GM13977 (cell line): ENCODE measurements around the gene PCYT2.

Experiments
- DNase-seq: peaks from one replicate; pipeline ENCODE4 v3.0.0; 2012; ENCODE audit warnings: low spot score
- in situ Hi-C: fragments of 300-500 bp; cut with MboI; formaldehyde crosslinking; loops from one replicate; pipeline ENCODE4 v1.12.0; 2022; ENCODE audit warnings: low sequenced_read_pairs, low pct_unique_long_range_greater_than_20kb, mixed read lengths, inconsistent platforms; ENCODE audit not compliant: unreplicated experiment
- TF ChIP-seq, protein P1 (sequence below): IDR thresholded peaks from 2 replicates; pipeline ENCODE4 v1.5.1; 2012; ENCODE audit warnings: mild to moderate bottlenecking, control low read depth; ENCODE audit not compliant: insufficient read depth; ENCODE audit errors: extremely low read depth, missing control alignments

The PCYT2 gene

DNA sequence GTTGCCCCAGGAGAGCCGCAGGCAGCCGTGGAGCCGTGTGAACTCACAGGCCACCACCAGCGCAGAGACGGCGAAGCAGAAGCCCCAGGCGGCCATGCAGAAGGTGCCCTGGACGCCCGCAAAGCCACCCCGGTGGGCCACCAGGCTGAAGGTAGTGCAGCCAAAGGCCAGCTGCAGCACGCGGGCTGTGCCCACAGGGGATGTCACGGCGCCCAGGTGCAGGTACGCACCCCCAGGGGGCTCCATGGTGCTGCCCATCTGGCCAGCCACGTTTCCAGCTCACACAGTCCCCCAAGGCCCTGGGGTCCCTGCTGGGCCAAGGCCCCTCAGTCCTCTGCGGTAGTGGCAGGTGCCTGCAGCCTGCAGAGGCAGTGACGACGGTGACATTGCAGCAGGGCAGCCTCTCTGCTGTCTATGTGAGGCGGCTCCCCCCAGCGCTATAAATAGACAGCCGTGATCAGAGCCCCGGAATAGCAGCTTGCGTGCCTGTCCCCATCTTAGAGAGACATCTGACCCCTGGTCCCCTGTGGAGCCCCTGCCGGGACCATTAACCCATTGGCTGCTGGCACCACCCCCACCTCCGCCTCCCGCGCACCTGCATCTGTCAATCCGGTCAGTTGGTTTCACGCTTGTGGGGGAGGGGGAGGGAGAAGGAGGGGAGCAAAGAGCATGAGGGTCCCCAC is 30.4 kb upstream of the PCYT2 start:
- TF ChIP-seq, protein P1, sequence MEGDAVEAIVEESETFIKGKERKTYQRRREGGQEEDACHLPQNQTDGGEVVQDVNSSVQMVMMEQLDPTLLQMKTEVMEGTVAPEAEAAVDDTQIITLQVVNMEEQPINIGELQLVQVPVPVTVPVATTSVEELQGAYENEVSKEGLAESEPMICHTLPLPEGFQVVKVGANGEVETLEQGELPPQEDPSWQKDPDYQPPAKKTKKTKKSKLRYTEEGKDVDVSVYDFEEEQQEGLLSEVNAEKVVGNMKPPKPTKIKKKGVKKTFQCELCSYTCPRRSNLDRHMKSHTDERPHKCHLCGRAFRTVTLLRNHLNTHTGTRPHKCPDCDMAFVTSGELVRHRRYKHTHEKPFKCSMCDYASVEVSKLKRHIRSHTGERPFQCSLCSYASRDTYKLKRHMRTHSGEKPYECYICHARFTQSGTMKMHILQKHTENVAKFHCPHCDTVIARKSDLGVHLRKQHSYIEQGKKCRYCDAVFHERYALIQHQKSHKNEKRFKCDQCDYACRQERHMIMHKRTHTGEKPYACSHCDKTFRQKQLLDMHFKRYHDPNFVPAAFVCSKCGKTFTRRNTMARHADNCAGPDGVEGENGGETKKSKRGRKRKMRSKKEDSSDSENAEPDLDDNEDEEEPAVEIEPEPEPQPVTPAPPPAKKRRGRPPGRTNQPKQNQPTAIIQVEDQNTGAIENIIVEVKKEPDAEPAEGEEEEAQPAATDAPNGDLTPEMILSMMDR, result no peak
- in situ Hi-C loops, result no loop called here
- no peak for DNase-seq

DNA sequence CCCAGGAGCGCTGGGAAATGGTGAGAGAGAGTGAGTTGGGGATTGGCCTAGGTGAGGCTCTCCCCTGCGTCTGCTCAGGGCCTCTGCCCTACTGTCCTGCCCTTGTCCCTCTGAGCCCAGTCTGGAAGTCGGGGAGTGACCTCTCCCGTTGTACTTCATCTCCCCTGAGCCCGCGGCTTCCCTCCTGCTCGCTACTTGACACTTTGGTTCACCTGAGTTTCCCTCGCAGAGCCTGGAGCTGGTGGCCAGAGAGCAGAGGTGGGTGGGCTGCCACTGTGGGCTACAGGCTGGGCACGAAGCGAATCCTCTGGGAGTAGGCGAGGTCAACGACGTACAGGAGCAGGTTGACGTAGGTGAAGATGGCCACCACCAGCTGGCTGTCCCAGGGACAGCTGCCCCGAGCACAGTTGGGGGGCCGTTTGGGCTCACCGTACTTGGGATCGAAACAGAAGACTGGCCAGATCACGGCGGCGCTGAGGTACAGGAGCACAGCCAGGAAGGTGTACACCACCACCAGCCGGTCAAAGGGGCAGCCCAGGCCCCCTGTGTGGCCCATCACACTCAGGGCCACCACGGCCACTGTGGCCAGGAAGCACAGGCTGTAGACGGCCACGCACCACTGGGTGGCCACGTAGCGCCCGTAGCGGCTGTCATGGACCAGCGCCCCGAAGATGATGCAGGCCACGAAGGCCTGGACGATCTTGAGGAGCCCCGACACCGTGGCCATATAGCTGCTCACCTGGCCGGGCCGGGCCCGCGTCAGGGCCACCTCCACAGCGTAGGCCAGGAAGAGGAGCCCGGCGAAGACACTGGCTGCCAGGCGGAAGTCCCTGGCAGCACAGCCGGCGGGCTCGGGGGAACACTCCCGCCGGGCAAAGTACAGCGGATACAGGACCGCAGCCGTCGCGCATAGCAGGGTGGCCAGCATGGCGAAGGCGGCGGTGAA is 29.6 kb upstream of the PCYT2 start:
- TF ChIP-seq, protein P1, result no peak
- in situ Hi-C loops, result no loop called here

DNA sequence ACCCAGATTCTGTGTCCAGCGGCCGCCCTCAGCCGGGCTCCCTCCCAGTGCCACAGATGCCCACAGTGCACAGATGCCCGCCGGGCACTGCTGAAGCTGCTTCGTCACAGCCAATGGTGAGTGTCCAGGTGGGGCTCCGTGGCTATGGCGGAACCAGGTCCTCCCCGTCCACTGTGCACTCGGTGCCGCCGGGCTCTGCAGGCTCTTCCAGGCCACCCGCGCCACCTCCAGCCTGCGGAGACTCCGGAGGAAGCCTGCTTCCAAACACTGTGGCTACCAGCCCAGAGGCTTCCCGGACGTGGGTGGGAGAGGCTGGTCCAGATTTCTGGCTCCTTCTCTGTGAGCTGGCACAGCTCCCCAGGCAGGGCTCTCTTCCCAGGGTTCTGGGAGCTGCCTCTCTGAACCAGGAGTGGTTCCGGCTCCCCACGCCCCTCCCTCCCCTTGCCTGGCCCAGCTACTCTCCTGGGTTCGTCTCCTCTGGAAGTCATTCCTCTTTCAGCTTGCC is 28.7 kb upstream of the PCYT2 start:
- in situ Hi-C loops, result no loop called here
- DNase-seq, result no peak
- TF ChIP-seq, protein P1, result no peak

More for the DNA sequence above, 29.6 kb upstream of the PCYT2 start:
- no peak for DNase-seq

DNA sequence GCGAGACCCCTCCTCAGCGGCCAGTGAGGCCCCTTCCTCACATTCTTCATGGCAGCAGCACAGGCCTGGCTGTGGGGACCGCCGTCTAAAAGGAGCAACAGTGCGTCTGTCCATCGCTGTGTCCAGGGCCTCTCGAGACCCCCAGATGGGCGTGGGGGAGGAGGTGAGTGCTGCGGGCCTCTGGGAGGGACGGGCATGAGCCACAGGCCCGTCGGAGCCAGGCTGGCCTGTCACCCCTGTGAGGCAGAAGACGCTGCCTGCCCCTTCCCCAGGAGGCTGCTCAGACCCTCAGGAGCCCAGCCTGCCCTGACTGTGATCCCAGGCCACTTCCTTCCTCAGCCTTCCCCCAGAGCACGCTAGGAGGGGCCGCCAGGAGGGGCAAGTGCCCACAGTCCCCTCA is 28.0 kb upstream of the PCYT2 start:
- in situ Hi-C loops, result no loop called here
- DNase-seq, result no peak
- TF ChIP-seq, protein P1, result no peak

DNA sequence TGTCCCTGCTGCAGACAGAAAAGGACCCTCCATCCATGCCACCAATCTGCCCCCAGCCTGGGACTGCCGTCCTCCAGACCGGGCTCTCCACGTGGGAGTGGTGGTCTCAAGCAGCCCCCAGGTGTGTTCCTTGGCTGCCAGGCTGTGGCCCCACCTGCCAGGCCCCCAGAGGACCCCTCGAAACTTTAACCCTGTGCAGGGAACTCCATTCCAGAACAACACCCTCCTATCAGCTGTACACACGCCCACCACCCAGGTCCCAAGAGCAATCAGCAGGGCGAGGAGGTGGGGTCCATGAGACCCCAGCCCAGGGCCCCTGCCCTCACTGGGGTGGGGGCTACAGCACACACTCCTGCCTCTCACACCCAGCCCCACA is 24.5 kb upstream of the PCYT2 start:
- no peak for DNase-seq
- TF ChIP-seq, protein P1, result no peak
- in situ Hi-C loops, result no loop called here

DNA sequence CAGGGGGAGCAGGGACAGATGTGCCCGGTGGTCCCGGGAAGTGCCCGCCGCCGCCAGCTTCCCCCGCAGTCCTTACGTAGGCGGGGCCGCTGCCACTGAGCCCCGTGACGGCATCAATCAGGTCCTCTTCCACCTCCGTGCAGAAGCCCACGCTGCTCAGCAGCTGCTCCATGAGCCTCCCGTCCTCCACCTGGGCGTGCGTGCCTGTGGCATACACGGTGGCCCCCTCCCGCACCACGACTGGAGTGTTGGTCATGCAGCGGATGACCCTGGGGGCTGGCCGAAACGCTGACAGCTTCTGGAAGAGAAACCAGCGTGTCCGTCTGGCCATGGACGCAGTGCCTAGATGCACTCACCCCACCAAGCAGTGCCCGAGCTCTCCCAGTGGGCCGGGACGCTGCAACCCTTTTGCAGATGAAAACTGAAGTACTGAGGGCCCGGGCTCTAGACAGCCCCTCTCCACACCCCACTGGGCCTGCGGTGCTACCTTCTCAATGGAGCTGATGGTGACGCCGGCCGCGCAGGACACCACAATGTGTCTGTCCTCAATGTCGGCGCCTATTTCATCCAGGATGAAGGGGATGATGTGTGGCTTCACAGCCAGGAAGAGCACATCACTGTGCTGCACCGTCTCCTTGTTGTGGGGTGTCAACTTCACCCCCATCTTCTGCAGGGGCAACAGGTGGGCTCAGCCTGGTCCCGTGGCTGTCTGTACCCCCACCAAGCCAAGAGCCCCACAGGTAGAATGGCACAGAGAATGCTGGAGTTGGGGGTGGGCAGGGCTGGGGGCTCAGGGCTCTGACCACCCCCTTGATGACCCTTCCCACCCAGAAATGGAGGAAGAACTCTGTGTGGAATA is 23.9 kb upstream of the PCYT2 start:
- DNase-seq, result no peak
- in situ Hi-C loops, result no loop called here
- TF ChIP-seq, protein P1, result no peak
